HFFc6 (cell line): ENCODE data around the gene GLMP. TPM values are rescaled to one million over a fixed set of nuclear protein-coding genes. Genes with fewer than 3 reads are reported as not detected.

Source experiments
- DNase-seq: peaks from one replicate; pipeline ENCODE4 v3.0.0-alpha.2; 2018
- H3K27ac Mint-ChIP-seq: 2 replicates; pipeline ENCODE4 v1.8.0; 2020; ENCODE audit warnings: mild to moderate bottlenecking, mixed read lengths
- H3K27me3 Mint-ChIP-seq: 2 replicates; pipeline ENCODE4 v1.8.0; 2021; ENCODE audit warnings: mild to moderate bottlenecking, moderate library complexity, mixed read lengths; ENCODE audit not compliant: insufficient read depth
- H3K36me3 Mint-ChIP-seq: 2 replicates; pipeline ENCODE4 v1.8.0; 2021; ENCODE audit warnings: low read depth, mixed read lengths
- H3K4me1 Mint-ChIP-seq: 2 replicates; pipeline ENCODE4 v1.8.0; 2020; ENCODE audit warnings: low read depth, mixed read lengths
- H3K4me3 Mint-ChIP-seq: 2 replicates; pipeline ENCODE4 v1.8.0; 2020; ENCODE audit warnings: mild to moderate bottlenecking, moderate library complexity, mixed read lengths
- H3K9me3 Mint-ChIP-seq: 2 replicates; pipeline ENCODE4 v1.8.0; 2020; ENCODE audit warnings: mild to moderate bottlenecking, mixed read lengths
- total RNA-seq, 6 experiments: library from RNA; stranded (reverse); fragmentation: NEBNext Ultra II Directional; extraction: Animal tissue kit (Norgen Biotek cat#: 25700); gene quantifications; 2 replicates in 1 of 6; 3 replicates in 5 of 6; pipeline ENCODE4 v1.2.3, GENCODE V29; 2021
- TF ChIP-seq, protein P1 (sequence below): fragments of 200-600 bp; sonication (generic); IDR thresholded peaks from 2 replicates; pipeline ENCODE4 v1.5.0; 2021; ENCODE audit warnings: antibody characterized with exemption, mild to moderate bottlenecking

The GLMP gene
- total RNA-seq, 6 experiments from 2014 or later, result 50.8 to 91.8 (median 87.4) TPM

DNA sequence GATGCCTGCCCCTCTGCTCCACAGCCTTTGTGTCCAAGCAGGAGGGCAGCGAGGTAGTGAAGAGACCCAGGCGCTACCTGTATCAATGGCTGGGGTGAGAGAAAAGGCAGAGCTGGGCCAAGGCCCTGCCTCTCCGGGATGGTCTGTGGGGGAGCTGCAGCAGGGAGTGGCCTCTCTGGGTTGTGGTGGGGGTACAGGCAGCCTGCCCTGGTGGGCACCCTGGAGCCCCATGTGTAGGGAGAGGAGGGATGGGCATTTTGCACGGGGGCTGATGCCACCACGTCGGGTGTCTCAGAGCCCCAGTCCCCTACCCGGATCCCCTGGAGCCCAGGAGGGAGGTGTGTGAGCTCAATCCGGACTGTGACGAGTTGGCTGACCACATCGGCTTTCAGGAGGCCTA is 52.7 kb downstream of the GLMP start:
- no peak overlapping the region for H3K4me3 Mint-ChIP-seq
- no peaks in the 10 kb centered on the region for H3K4me1 Mint-ChIP-seq
- peaks cover 13% of the 10 kb centered on the region for H3K27me3 Mint-ChIP-seq
- H3K27ac Mint-ChIP-seq, result no peak overlapping the region
- DNase-seq, result no peak
- H3K36me3 Mint-ChIP-seq, result peaks cover 5% of the 10 kb centered on the region; the same call in 1 of the 2 replicates
- TF ChIP-seq, protein P1, sequence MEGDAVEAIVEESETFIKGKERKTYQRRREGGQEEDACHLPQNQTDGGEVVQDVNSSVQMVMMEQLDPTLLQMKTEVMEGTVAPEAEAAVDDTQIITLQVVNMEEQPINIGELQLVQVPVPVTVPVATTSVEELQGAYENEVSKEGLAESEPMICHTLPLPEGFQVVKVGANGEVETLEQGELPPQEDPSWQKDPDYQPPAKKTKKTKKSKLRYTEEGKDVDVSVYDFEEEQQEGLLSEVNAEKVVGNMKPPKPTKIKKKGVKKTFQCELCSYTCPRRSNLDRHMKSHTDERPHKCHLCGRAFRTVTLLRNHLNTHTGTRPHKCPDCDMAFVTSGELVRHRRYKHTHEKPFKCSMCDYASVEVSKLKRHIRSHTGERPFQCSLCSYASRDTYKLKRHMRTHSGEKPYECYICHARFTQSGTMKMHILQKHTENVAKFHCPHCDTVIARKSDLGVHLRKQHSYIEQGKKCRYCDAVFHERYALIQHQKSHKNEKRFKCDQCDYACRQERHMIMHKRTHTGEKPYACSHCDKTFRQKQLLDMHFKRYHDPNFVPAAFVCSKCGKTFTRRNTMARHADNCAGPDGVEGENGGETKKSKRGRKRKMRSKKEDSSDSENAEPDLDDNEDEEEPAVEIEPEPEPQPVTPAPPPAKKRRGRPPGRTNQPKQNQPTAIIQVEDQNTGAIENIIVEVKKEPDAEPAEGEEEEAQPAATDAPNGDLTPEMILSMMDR, result no peak
- H3K9me3 Mint-ChIP-seq, result no peaks in the 10 kb centered on the region

Other genes starting within 250 kb of the GLMP start
- 10 to 100 TPM; 31.6 to 36.0 (median 32.9) TPM for gene UBQLN4, start 241.9 kb downstream of the GLMP start, total RNA-seq
- gene LAMTOR2, start 240.9 kb downstream of the GLMP start, total RNA-seq, result 10 to 100 TPM; 48.5 to 73.6 (median 62.5) TPM
- not detected for gene RAB25, start 234.5 kb downstream of the GLMP start, total RNA-seq
- gene MEX3A, start 213.2 kb downstream of the GLMP start, total RNA-seq, result 1 to 10 TPM; 1.4 to 3.1 (median 2.2) TPM
- 1,000 to 10,000 TPM; 1,238 to 1,664 (median 1,535) TPM for gene LMNA, start 181.0 kb downstream of the GLMP start, total RNA-seq
- 1 to 10 TPM in 2 of 6 experiments, under 1 TPM in 4; 0.71 to 1.1 (median 0.83) TPM for gene SEMA4A, start 142.1 kb downstream of the GLMP start, total RNA-seq
- gene SLC25A44, start 101.6 kb downstream of the GLMP start, total RNA-seq, result 10 to 100 TPM; 19.6 to 25.2 (median 23.4) TPM
- gene PMF1, start 82.7 kb downstream of the GLMP start, total RNA-seq, result 10 to 100 TPM; 32.7 to 41.0 (median 39.5) TPM
- gene BGLAP, start 53.5 kb downstream of the GLMP start, total RNA-seq, result under 1 TPM in 2 of 6 experiments, not detected in 4; 0.40 to 0.62 TPM
- under 1 TPM; 0.45 to 0.65 (median 0.52) TPM for gene PAQR6, start 47.6 kb downstream of the GLMP start, total RNA-seq
- 10 to 100 TPM; 46.8 to 56.5 (median 50.6) TPM for gene SMG5, start 12.9 kb downstream of the GLMP start, total RNA-seq
- 1 to 10 TPM; 2.0 to 2.7 (median 2.1) TPM for gene TMEM79, start 11.4 kb downstream of the GLMP start, total RNA-seq
- gene VHLL, start 3.6 kb upstream of the GLMP start, total RNA-seq, result not detected
- 100 to 1,000 TPM; 306 to 382 (median 317) TPM for gene CCT3, start 42.6 kb upstream of the GLMP start, total RNA-seq
- gene TSACC, start 42.8 kb upstream of the GLMP start, total RNA-seq, result under 1 TPM; 0.48 to 0.99 (median 0.70) TPM
- gene RHBG, start 73.5 kb upstream of the GLMP start, total RNA-seq, result not detected
- gene MEF2D, start 205.1 kb upstream of the GLMP start, total RNA-seq, result 10 to 100 TPM; 50.0 to 60.1 (median 56.8) TPM